GM19328 (cell line): Measurements from ENCODE around the gene PHLPP1.

Experiments
- ATAC-seq: cut with Tn5 transposase; IDR thresholded peaks from one replicate; pipeline ENCODE4 v1.9.1; 2021; ENCODE audit warnings: mild to moderate bottlenecking, moderate library complexity; ENCODE audit not compliant: unreplicated experiment

Gene PHLPP1

GRCh38 chr18:62769216-62769615 lies 53.9 kb downstream of the PHLPP1 start:
- ATAC-seq, result no peak

GRCh38 chr18:62771494-62772270 lies 56.3 kb downstream of the PHLPP1 start:
- no peak for ATAC-seq

- no peak for ATAC-seq
These were observed 57.7 kb downstream of the PHLPP1 start for GRCh38 chr18:62772860-62773584.

- ATAC-seq, result no peak
These were observed 58.4 kb downstream of the PHLPP1 start for GRCh38 chr18:62773691-62774090.

- no peak for ATAC-seq
These were observed 60.8 kb downstream of the PHLPP1 start for GRCh38 chr18:62776024-62776570.

GRCh38 chr18:62777814-62778213 lies 62.5 kb downstream of the PHLPP1 start:
- ATAC-seq, result no peak

- no peak for ATAC-seq
These were observed 63.9 kb downstream of the PHLPP1 start for GRCh38 chr18:62778976-62779869.

- no peak for ATAC-seq
These were observed 65.9 kb downstream of the PHLPP1 start for GRCh38 chr18:62781262-62781661.

GRCh38 chr18:62781893-62782292 lies 66.6 kb downstream of the PHLPP1 start:
- no peak for ATAC-seq

- ATAC-seq, result no peak
These were observed 69.1 kb downstream of the PHLPP1 start for GRCh38 chr18:62784338-62784965.

- ATAC-seq, result no peak
These were observed 69.6 kb downstream of the PHLPP1 start for GRCh38 chr18:62784966-62785413.

GRCh38 chr18:62786689-62787088 lies 71.3 kb downstream of the PHLPP1 start:
- no peak for ATAC-seq

- ATAC-seq, result no peak
These were observed 72.8 kb downstream of the PHLPP1 start for GRCh38 chr18:62788111-62788510.

- ATAC-seq, result no peak
These were observed 73.5 kb downstream of the PHLPP1 start for GRCh38 chr18:62788876-62789275.

GRCh38 chr18:62790871-62791772 lies 75.8 kb downstream of the PHLPP1 start:
- no peak for ATAC-seq

- ATAC-seq, result no peak
These were observed 76.7 kb downstream of the PHLPP1 start for GRCh38 chr18:62792016-62792415.

GRCh38 chr18:62795813-62796212 lies 80.5 kb downstream of the PHLPP1 start:
- ATAC-seq, result no peak

- no peak for ATAC-seq
These were observed 80.9 kb downstream of the PHLPP1 start for GRCh38 chr18:62796216-62796621.

- no peak for ATAC-seq
These were observed 82.0 kb downstream of the PHLPP1 start for GRCh38 chr18:62797329-62797728.
